ENCODE data around the gene COA6.
"Not testable (repeated sequence)": the region's sequence is repeated elsewhere in the genome, so short reads cannot be mapped to it uniquely, and the experiment has no call there.

The COA6 gene

DNA sequence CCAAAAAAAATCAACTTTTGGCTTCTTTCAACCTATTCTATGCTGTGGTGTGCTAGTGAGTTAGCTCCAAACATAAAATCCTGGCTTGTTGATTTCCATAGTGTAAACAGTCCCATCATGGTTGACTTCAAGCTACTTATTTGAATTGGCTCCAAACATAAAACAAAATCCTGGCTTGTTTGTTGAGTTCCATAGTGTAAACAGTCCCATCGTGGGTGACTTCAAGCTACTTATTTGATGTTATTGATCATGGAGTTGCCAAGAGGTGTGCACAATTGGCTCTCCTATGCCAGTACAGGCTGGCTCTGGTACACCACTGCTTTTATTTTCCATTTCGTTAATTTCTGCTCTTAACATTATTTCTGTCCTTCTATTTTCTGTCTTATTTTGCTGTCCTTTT lies 1.8 kb upstream of the COA6 start:
- DNase-seq, result no peak

DNA sequence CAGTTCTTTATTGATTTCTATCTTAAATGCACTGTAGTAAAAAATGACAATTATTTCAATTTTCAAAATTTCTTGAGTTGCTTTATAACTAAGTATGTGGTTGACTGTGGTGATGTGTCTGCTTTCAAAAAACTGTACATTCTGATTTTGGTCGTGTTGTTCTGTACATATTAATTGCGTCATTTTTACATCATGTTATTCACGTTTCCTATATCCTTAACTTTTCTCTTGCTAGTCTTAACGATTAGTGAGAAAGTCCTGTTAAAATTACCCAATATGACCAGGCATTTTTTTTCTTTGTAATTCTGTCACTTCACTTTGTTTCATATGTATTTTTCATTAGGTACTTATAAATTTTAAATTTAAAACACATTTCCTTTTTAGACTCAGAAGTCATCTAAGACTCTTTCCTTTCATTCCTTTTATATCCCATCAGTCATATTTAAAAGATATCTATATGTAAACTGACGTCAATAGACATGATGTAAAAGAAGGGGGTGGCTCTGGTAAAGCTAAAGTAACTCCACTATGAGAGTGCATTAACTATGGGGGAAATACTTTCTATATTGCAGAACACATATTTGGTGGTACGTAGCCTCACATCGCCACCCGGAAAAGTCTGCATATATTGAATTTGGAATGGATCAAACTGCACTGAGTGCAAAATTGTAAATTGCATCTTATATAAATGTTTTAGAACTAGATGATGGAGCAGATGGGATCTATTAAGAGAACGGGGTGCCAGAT lies 1.1 kb upstream of the COA6 start:
- DNase-seq, result no peak

DNA sequence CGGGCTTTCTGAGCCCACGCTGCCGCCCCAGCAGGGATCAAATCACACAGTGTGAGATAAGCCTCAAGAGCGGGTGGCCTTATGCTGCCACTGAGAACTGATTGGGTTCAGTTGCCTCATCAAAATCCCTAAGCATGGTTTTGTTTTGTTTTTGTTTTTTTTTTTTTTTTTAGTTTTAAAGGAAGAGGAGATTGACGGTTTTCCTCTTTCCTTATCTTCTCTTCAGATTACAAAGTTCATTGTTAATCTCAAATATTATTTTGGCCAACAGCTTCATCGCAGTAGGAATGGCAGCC lies 651 bp downstream of the COA6 start:
- DNase-seq, result no peak

DNA sequence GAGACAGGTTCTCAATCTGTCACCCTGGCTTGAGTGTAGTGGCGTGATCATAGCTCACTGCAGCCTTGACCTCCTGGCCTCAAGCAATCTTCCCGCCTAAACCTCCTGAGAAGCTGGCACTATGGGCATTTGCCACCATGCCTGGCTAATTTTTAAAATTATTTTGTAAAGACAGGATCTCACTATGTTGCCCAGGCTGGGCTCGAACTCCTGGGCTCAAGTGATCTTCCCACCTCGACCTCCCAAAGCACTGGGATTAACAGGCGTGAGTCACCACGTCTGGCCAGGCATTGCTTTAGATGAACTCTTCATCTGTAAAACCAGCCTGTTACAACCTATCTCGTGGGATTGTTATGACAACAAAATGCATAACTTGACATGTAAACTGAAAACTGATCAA lies 2.4 kb downstream of the COA6 start:
- no peak for DNase-seq

DNA sequence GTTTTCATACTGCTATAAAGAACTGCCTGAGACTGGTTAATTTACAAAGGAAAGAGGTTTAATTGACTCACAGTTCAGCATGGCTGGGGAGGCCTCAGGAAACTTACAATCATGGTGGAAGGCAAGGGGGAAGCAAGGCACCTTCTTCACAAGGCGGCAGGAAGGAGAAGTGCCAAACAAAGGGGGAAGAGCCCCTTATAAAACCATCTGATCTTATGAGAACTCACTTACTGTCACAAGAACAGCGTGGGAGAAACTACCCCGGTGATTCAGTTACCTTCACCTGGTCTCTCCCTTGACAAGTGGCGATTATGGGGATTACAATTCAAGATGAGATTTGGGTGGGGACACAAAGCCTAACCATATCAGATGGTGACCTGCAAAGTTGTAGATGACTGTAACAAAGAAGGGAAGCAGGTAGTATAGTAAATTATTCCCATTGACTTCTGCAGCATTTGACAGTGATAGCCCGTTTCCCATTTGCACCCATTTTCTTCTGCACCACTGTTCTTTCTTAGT lies 6.4 kb downstream of the COA6 start:
- DNase-seq, result not testable (repeated sequence)

DNA sequence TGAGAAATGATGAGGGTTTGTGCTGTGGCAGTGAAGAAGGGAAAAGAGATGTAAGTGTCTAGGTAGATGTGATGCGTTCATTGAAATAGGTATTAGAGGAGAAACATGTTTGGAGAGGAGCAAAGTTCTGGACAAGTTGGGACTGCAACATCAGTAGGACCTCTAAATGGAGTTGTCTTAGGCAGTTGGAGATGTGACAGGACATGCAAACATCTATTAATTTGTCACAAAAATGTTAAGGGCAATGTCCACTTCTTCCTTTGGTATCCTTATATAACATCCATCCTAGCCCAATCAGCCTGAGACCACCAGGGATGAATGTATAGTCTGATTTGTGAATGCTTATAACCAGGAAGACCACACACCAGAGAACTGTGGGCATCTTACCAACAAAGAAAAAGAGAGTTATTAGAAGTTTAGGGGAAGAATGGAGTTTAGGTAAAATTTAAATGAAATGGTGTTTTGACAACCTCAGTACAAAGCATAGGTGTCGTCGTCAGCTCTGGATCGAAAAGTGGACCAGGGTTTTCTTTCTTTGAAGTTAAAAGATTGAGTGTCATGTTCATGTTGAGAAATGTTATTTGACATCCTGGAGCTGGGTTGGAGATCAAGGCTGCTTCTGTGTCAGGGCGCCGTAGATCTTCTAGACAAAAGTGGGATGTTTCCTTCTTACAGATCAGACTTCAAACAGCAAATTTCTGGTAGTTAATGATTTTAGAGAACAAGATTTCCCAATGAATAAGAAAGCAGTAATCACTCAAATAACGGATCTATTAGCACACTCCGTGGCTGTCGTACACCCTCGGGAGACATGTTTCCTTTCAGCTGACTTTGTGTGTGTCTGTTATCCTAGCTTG lies 8.7 kb downstream of the COA6 start:
- DNase-seq, result no peak

DNA sequence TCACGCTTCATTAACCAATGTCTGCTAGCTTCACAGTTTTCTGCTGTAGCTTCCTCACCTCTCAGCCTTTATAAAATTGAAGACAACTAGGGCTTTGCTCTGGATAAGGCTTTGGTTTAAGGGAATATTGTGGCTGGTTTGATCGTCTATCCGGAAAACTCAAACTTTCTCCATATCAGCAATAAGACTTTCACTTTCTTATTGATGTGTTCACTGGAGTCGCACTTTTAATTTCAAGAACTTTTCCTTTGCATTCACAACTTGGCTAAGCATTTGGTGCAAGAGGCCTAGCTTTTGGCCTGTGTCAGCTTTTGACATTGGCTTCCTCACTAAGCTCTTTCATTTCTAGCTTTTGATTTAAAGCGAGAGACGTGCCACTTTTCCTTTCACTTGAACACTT lies 12.9 kb downstream of the COA6 start:
- no peak for DNase-seq

DNA sequence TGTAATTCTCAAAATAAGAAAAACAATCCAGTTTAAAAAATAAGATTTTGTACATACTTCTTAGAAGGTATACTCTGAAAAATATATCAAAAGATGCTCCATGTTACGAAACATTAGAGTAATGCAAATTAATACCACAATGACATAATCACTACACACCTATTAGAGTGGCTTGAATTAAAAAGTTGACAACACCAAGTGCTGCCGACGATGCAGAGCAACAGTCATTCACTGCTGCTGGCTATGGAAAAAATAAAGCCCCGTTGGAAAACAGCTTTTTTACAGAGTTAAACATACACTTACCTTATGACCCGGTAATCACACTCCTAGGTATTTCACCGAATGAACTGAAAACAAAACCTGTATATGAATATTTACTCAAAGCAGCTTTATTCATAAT lies 14.8 kb downstream of the COA6 start:
- DNase-seq, result no peak

DNA sequence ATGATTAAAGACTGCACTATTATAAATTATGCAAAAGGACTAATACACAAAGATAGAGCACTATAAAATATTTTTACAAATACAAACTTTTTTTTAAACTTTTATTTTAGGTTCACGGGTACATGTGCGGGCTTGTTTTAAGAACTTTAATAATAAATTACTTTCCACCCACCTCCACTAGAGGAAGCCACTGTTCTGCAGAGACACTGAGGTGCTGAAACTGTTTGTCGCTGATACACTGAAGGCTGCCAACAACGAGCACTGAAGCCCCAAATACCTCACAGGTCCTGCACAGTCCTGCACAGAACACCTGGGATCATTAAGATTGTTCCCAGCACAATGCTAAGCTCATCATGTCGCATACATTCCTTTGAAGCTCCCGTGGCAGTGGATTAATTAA lies 19.9 kb downstream of the COA6 start:
- no peak for DNase-seq

DNA sequence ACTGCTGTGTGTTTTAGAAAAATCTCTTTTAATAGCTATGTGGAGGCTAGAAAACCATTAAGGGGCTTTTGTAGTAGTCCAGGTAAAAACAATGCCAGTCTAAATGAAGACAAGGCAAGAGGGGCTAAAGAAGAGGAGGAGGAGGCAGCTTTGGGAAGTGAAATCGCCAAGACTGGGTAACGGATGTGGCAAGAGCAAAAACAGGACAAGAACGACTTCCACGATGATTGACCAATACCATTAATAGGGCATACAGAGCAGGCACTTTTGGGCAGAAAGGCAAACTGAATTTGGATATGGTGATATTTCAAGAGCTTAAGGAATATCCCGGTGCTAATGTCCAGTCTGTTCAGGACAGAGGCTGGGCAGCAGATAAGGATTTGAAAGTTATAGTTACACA lies 22.0 kb downstream of the COA6 start:
- no peak for DNase-seq

DNA sequence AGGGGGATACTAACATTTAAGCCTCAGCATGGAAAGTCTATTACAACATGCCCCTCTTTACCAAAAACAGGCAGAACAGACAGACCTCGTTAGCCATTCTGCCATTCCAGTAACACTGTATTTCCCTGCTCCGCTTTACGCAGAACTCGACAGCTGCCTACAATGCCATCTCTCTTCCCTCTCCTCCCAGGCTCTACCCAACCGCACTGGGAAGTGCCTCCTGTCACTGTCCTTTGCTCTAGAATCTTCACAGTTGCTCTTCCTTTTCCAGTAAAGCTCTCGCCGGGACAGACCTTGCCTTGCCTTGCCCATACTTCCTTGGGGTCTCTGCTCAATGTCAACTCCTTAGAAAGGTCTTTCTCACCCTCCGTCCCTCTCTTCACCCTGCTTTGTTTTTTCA lies 22.8 kb downstream of the COA6 start:
- no peak for DNase-seq

DNA sequence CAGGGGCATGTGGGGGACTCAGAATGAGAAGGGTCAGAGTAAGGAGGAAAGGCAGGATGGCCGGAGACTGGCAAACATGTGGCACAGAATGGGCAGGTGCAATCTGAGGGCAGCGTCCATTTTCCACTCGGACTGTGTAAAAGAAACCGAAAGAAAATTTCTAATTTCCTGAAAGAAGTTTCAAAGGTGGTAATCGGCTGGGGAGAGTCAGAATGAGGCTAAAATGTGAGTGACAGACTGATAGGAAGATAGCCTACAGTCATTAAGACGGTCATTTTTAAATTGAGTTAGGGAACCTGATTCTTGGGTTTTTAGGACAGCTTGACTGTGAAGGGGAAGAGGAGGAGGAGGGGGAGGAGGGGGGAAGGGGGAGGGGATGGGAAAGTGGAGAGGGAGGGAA lies 23.6 kb downstream of the COA6 start:
- DNase-seq, result no peak

DNA sequence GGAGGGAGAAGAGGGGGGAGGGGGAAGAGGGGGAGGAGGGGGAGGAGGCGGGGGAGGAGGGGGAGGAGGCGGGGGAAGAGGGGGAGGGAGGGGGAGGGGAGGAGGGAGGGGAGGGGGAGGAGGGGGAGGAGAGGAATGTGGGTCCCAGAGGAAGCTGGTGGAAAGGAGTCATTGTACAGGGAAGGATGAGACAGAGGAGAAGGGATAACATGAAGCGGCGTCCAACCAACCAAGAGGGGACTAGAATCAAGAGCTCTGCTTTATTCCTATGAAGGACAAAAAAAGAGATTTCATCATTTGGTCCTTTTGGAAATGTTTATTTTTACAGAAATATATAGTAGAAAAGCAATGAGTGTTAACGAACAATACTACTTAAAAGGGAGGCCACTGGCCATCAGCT lies 24.5 kb downstream of the COA6 start:
- no peak for DNase-seq

DNA sequence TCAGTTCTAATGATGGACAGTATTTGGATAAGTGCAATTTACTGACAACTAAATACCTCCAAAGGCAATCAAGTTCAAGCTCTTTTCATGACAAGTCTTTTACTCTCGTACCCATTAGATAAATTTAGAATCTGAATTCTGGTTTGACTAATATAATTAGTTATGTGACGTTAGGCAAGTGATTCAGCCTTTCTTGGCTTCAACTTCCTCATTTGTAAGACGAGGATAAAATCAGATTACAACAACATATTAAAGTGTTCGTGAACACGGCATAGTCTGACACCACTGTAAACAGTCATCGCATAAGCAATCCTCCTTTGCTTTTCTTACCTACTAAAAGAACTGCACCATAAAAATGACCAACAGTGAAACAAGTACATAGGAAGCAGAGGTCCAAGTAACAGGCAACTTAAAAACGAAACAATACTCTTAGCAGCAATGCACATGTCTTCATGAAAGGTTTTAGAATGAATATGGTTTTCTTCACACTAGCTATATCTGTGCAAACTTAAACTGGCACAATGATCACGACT lies 25.7 kb downstream of the COA6 start:
- DNase-seq, result no peak

DNA sequence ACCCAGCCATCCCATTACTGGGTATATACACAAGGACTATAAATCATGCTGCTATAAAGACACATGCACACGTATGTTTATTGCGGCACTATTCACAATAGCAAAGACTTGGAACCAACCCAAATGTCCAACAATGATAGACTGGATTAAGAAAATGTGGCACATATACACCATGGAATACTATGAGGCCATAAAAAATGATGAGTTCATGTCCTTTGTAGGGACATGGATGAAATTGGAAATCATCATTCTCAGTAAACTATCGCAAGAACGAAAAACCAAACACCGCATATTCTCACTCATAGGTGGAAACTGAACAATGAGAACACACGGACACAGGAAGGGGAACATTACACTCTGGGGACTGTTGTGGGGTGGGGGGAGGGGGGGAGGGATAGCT lies 26.3 kb downstream of the COA6 start:
- not testable (repeated sequence) for DNase-seq

DNA sequence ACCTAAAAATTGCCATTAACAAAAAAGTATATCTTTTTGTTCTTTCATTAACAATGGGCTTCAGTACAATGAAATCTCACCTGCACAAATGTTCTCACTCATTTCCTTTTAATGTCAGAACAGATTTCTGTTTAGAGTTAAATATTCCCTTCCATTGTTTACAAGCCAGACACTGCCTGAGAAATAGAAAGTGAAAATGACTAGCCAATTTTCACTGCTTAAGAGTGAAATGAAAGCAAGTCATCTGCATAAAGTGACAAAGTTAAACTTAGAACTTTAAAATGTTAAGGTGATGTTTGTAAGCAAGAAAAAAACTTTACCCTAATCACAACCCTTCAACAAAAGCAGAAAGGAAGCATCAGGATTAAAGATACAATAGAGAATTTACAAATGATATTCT lies 27.5 kb downstream of the COA6 start:
- DNase-seq, result no peak

DNA sequence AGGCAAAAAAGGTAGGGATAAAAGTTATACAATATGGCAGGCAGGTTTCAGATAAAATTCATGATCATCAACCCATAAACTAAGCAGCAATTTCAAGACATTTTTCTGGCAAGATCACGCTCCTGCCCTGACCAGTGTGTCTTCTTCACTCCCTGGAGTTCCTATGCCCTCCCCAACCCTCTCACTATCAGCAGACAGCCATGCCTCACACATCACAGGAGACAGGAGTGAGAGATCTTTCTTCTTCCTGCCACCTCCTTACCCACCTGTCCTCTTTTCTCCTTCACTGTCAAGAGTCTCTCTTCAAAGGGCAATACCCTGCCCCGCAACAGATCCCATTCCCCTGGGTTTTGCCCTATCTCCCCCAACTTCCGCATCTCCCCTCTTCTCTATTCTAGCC lies 28.4 kb downstream of the COA6 start:
- DNase-seq, result no peak

DNA sequence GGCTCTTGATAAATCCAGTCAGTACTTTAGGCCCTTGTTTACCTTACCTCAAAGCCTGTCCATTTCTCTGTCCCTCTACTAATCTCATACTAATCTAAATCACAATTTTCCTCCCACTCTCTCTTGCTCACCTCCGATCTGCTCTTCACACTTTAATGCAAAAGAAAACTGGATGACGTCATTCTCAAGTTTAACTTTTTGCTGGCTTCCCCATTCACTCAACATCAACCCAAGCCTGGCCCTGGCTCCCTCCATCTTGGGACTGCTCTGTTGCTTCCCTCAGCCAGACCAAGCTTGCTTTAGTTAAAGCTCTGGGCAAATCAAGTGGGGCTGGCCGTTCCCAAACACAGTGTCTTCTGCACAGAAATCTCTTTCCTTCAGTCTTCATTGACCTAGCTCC lies 29.7 kb downstream of the COA6 start:
- DNase-seq, result no peak

DNA sequence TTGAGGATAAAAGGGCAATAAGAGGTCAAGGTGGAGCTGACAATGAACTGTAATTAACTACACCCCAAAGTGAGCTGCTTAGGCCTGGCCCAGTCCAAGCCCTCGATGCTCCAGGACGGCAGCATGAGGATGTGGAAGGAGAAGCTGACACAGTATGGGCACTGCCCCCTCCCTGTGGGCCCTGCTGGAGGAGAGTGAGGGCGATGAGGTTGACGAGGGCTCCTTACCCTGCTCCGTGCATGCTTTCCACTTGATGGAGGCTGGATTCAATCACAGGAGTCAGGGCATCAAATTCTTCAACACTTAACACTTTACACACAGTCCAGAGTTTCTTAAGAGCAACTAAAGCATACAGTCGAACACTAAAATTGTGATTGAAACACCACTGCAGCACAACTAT lies 32.4 kb downstream of the COA6 start:
- DNase-seq, result no peak

DNA sequence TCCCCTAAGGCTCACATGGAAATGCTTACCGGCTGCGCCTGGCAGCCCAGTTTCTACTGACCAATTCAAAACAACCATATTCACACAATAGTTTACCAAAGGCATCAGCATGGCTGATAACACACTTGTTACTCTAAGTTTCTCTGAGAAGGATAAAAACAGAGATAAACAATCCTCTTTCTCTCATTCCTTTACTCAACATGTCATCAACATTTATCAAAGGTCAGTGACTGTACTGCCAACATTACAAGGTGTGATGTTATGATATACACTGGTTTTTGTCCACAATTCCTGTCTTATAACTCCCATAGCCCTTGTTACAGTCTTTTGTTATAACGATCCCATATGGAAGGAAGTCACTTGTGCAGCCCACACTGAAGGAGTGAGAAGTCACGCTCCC lies 33.6 kb downstream of the COA6 start:
- DNase-seq, result no peak

DNA sequence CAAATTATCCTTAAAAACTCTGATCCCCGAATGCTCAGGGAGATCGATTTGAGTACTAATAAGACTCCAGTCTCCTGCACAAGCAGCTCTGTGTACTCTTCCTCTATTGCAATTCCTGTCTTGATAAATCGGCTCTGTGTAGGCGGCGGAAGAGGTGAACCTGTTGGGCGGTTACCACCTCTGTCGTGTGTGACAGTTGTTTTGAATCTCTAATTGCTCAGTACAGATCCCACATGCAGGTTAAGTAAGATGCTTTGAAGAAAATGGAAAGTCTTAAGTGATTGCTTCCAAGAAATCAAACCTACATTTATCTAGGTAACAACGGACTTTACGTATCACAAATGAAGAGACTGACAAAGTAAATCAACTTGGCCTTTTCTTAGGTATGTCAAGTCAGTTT lies 35.5 kb downstream of the COA6 start:
- DNase-seq, result no peak

DNA sequence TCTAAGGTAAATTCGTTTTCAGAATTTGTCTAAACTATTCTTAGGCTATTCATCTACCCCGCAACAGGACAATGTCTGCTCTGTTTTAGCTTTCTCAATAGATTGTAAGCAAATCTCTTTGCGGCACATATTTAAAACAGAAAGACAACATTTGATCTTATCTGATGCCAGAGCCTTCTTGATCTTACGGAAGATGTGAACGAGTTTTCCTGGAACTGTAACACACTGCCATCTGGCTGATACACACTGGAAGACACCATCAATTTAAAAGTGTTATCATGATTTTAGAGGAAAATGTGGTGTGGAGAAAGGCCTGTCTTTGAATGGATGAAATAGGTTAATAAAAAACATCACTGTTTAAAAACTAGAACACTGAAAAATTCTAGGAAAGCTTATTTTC lies 36.1 kb downstream of the COA6 start:
- no peak for DNase-seq

DNA sequence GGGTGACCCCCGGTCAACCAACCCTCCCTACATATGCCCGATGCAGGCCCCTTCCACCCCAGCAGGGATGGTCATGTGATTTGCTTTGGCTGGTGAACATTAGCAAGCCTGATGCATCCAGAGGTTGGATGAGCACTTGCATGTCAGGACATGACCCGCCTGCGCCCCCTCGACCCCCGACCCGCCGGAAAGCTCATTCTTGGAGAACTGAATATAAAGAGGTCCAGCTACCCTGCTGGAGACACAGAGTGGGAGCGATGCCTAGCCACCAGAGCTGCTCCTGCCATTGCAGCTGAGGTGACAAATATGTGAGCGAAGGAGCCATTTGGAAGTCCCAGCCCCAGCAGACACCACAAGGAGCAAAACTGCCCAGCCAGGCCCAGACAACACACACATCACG lies 39.6 kb downstream of the COA6 start:
- no peak for DNase-seq

DNA sequence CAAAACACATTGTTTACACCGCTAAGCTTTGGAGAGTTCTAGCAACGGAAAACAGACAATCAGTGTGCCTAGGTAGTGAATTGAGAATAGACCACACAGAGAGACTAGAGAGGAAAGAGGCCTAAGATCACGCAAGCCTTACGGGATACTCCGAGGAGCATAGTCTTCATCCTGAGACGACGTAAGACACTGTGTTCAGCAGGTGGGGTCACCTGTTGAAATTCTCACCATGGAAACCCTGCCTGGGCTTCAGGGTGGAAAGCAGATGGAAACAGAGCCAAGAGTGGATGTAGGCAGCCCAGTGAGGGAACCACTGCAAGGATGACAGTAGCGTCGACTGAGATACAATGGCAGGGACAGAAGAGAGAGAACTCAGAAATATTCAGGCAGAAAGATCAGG lies 40.2 kb downstream of the COA6 start:
- DNase-seq, result no peak
